HG03280 (cell line): ENCODE measurements around the gene CCDC81.
"Not testable (repeated sequence)": the region's sequence is repeated elsewhere in the genome, so short reads cannot be mapped to it uniquely, and the experiment has no call there.

Experiments used
- ATAC-seq: cut with Tn5 transposase; IDR thresholded peaks from one replicate; pipeline ENCODE4 v1.9.1; 2021; ENCODE audit warnings: mild to moderate bottlenecking, moderate library complexity; ENCODE audit not compliant: unreplicated experiment

The CCDC81 gene

GRCh38 chr11:86374586-86374985 lies at the start of gene CCDC81:
CCDC81 (plus strand) TSS chr11:86374887; CDS start chr11:86375164, 277 bp downstream.
- ATAC-seq = no peak

- no peak for ATAC-seq
These were observed 39.4 kb upstream of the CCDC81 start for GRCh38 chr11:86335131-86335767.

- no peak for ATAC-seq
These were observed 37.5 kb upstream of the CCDC81 start for GRCh38 chr11:86337227-86337626.

- ATAC-seq = no peak
These were observed 33.3 kb upstream of the CCDC81 start for GRCh38 chr11:86341382-86341781.

GRCh38 chr11:86346513-86346912 lies 28.2 kb upstream of the CCDC81 start:
- ATAC-seq = no peak

GRCh38 chr11:86355256-86355655 lies 19.4 kb upstream of the CCDC81 start:
- ATAC-seq = no peak

GRCh38 chr11:86357412-86357811 lies 17.3 kb upstream of the CCDC81 start:
- not testable (repeated sequence) for ATAC-seq

- ATAC-seq = no peak
These were observed 16.0 kb upstream of the CCDC81 start for GRCh38 chr11:86358720-86359119.

GRCh38 chr11:86360775-86361395 lies 13.8 kb upstream of the CCDC81 start:
- no peak for ATAC-seq

GRCh38 chr11:86363424-86363823 lies 11.3 kb upstream of the CCDC81 start:
- ATAC-seq = no peak

GRCh38 chr11:86365546-86365945 lies 9.1 kb upstream of the CCDC81 start:
- ATAC-seq = no peak

GRCh38 chr11:86369668-86370067 lies 5.0 kb upstream of the CCDC81 start:
- no peak for ATAC-seq

- no peak for ATAC-seq
These were observed 4.5 kb upstream of the CCDC81 start for GRCh38 chr11:86370171-86370570.

GRCh38 chr11:86370922-86371594 lies 3.6 kb upstream of the CCDC81 start:
- no peak for ATAC-seq

- ATAC-seq = no peak
These were observed 2.6 kb upstream of the CCDC81 start for GRCh38 chr11:86372041-86372440.

- no peak for ATAC-seq
These were observed 2.1 kb upstream of the CCDC81 start for GRCh38 chr11:86372586-86372985.

- ATAC-seq = no peak
These were observed 618 bp upstream of the CCDC81 start for GRCh38 chr11:86374069-86374468.

GRCh38 chr11:86377972-86378371 lies 3.3 kb downstream of the CCDC81 start:
- ATAC-seq = no peak

GRCh38 chr11:86380295-86381059 lies 5.8 kb downstream of the CCDC81 start:
- ATAC-seq = no peak

- no peak for ATAC-seq
These were observed 8.6 kb downstream of the CCDC81 start for GRCh38 chr11:86383041-86383955.
